C4-2B (cell line): Measurements from ENCODE around the gene SHC1.

Experiments used
- CTCF ChIP-seq: fragments of 450-650 bp; conservative IDR thresholded peaks from 2 replicates; pipeline ENCODE4 v1.5.1; 2017; ENCODE audit warnings: mild to moderate bottlenecking
- ZFX ChIP-seq: fragments of 450-650 bp; IDR thresholded peaks from 2 replicates; pipeline ENCODE4 v1.6.1; 2017

GRCh38 chr1:154998201-154998780 is 27.7 kb upstream of the SHC1 start:
- TF ChIP-seq CTCF (no peak), ZFX (no peak)
